ENCODE measurements around the gene ANO3.

The ANO3 gene

DNA sequence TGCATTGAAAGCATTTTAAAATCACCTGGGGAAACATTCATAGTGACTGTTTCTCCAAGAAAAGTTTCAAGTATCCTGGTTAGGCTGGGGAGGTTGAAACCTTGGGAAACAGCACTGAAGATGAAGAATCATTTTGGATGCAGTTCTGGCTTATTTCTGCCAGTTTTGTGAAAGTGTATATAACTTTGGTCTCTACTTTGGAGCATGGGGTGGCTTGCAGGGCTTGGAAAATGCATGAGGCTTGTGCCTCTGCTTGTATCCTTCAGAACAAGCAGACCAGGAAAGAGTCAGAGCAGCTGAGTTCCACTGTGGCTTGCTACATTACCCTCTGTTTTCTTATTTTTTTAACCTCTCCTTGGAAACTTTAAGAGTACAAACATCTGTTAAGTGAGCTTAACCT lies 370.5 kb downstream of the ANO3 start:
- no peak for DNase-seq (ENCODE audit: low read depth in 3 of 3, low spot score in 1 of 3)

DNA sequence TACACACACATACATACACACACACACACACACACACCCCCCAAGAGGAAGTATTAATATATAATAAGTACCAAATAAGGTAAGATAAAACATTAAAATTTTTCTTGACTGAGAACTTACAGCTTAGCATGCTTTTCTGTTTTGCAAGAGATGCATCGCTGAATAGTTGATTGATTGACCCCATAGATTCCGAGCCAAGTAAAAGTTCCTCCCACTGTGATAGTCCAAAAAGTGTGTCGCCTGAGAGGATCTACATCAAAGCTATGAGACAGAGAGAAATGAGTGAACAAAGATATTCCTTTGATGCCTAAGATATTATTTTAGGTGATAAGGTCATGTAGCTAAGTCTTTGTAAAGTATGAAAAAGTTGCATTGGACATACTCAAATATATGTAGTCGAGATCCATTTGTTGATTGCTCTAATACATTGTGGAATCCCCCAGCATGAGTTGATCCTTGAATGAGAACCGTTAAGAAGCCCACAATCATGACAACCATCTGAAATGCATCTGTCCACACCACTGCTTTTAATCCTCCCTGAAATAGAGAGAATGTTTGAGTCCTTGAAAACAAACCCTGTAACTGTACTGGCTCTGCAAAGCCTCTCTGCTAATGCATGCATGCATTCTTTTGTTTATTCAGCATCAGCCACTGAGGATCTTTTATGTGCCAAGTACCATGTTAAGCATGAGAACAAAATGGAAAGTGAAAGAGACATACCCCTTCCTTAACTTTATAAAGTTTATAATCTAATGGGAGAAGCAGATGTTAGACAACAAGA lies 371.7 kb downstream of the ANO3 start:
- no peak for DNase-seq (ENCODE audit: low read depth in 3 of 3, low spot score in 1 of 3)

DNA sequence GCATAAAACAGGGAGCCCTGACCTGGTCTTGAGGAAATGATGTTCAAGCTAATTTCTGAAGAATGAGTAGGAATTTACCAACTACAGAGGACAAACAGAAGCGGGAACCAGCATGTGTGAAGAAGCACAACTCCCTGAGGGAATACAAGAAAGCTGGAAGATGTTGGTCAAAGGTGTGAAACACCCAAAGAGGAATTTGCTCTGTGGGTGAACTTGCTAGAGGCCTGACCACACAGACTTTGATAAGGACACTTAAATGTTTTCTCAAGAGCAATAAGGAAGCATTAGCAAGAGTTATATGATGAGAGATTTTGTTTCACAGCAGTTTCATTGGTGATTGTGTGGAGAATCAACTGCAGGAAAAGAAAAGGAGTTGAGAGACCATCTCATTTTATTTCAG lies 372.3 kb downstream of the ANO3 start:
- DNase-seq (ENCODE audit: low read depth in 3 of 3, low spot score in 1 of 3) = no peak

DNA sequence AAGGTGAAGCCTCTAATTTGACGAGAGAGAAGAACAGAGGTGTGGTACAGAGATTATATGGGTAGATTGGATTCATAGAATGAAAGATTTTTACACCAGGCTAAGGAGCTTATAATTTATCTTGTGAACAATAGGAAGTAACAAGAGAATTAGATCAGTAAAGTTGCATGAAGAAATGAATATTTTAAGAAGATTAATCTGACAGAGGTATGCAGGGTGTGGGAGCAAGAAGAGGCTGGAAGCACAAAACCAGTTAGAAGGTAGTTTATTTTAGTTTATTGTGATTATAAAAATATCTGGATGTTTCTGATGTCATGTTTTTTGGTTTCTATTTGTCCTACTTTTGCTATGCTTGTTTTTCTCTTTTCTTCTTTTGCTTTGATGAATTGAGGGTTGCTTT lies 374.3 kb downstream of the ANO3 start:
- DNase-seq (ENCODE audit: low read depth in 3 of 3, low spot score in 1 of 3) = no peak

DNA sequence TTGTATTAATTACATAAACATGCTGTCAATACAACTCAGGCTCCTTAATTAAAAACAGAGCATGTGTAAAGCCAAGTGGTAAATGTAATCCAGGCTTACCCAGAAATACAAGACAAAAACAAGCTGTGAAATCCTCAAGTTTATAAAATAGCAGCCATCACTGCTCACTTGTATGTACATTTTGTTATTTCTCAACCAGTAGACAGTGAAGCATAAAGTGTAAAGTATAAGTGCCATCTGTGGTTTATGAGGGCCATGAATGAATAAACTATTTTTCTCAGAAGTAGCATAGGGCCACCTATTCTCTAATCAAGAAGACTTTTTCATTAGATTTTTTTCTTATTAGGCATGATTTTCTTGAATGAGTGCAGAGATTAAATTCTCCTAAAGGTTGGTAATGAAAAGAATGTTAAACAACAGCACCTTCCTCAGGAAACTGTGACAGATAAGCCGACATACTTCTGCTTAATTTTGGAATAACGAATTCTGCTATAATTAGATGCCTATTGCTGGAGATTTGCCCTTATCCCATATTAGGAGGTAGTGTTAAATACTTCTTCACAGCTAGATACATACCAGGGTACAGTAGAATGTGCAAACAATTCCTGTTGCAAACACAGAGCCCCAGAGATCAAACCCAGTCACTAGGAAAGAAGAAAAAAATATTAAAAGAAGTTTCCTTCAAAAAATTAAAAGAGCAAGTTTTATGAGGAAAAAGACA lies 377.0 kb downstream of the ANO3 start:
- DNase-seq (ENCODE audit: low read depth in 3 of 3, low spot score in 1 of 3) = no peak

DNA sequence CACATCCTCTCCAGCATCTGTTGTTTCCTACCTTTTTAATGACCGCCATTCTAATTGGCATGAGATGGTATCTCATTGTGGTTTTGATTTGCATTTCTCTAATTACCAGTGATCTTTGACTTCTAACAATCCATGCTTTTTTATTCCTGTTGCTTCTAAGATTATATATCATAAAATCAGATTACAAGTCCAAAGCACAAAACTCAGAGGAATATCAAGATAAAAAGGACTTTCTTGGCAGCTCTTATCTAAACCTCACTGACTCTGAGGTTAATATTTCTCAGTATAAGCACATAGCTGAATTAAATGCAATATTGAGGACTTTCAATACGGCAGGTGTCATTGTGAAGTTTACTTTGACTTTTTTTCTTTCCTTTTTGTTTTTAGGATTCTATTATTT lies 378.6 kb downstream of the ANO3 start:
- DNase-seq (ENCODE audit: low read depth in 3 of 3, low spot score in 1 of 3) = no peak

DNA sequence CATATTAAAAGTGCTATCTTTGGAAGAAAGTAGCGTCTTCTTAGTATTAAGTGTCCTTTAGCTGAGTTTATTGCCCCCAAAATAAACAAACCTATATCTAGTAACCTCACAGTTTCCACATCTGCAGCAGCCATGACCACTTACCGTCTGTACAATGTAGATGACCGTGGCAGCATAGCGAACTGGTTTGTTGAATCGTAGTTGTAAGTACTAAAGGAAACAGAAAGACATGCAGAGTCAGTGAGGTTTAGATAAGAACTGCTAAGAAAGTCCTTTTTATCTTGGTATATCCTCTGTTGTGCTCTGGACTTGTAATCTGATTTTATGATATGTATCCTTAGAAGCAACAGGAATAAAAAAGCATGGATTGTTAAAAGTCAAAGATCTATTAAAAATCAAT lies 380.6 kb downstream of the ANO3 start:
- no peak for DNase-seq (ENCODE audit: low read depth in 3 of 3, low spot score in 1 of 3)

Measured in stimulated activated CD4-positive, alpha-beta T cell treated with anti-CD3 and anti-CD28 coated beads, TNF-alpha, amount 100 ng/mL, for 1 hour (primary cell).